ENCODE measurements around the gene CX3CL1. TPM values are rescaled to one million over a fixed set of nuclear protein-coding genes. Genes with fewer than 3 reads are reported as not detected.
"Not testable (repeated sequence)": the region's sequence is repeated elsewhere in the genome, so short reads cannot be mapped to it uniquely, and the experiment has no call there.

The CX3CL1 gene
- total RNA-seq, 1 experiment from 2014 or later = 2.6 TPM

DNA sequence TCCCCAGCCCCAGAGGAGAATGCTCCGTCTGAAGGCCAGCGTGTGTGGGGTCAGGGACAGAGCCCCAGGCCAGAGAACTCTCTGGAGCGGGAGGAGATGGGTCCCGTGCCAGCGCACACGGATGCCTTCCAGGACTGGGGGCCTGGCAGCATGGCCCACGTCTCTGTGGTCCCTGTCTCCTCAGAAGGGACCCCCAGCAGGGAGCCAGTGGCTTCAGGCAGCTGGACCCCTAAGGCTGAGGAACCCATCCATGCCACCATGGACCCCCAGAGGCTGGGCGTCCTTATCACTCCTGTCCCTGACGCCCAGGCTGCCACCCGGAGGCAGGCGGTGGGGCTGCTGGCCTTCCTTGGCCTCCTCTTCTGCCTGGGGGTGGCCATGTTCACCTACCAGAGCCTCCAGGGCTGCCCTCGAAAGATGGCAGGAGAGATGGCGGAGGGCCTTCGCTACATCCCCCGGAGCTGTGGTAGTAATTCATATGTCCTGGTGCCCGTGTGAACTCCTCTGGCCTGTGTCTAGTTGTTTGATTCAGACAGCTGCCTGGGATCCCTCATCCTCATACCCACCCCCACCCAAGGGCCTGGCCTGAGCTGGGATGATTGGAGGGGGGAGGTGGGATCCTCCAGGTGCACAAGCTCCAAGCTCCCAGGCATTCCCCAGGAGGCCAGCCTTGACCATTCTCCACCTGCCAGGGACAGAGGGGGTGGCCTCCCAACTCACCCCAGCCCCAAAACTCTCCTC lies 10.4 kb downstream of the CX3CL1 start:
- DNase-seq (ENCODE audit: low read depth) = no peak

DNA sequence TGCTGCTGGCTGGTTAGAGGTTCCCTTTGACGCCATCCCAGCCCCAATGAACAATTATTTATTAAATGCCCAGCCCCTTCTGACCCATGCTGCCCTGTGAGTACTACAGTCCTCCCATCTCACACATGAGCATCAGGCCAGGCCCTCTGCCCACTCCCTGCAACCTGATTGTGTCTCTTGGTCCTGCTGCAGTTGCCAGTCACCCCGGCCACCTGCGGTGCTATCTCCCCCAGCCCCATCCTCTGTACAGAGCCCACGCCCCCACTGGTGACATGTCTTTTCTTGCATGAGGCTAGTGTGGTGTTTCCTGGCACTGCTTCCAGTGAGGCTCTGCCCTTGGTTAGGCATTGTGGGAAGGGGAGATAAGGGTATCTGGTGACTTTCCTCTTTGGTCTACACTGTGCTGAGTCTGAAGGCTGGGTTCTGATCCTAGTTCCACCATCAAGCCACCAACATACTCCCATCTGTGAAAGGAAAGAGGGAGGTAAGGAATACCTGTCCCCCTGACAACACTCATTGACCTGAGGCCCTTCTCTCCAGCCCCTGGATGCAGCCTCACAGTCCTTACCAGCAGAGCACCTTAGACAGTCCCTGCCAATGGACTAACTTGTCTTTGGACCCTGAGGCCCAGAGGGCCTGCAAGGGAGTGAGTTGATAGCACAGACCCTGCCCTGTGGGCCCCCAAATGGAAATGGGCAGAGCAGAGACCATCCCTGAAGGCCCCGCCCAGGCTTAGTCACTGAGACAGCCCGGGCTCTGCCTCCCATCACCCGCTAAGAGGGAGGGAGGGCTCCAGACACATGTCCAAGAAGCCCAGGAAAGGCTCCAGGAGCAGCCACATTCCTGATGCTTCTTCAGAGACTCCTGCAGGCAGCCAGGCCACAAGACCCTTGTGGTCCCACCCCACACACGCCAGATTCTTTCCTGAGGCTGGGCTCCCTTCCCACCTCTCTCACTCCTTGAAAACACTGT lies 11.3 kb downstream of the CX3CL1 start:
- DNase-seq (ENCODE audit: low read depth) = peak; percentile 49

DNA sequence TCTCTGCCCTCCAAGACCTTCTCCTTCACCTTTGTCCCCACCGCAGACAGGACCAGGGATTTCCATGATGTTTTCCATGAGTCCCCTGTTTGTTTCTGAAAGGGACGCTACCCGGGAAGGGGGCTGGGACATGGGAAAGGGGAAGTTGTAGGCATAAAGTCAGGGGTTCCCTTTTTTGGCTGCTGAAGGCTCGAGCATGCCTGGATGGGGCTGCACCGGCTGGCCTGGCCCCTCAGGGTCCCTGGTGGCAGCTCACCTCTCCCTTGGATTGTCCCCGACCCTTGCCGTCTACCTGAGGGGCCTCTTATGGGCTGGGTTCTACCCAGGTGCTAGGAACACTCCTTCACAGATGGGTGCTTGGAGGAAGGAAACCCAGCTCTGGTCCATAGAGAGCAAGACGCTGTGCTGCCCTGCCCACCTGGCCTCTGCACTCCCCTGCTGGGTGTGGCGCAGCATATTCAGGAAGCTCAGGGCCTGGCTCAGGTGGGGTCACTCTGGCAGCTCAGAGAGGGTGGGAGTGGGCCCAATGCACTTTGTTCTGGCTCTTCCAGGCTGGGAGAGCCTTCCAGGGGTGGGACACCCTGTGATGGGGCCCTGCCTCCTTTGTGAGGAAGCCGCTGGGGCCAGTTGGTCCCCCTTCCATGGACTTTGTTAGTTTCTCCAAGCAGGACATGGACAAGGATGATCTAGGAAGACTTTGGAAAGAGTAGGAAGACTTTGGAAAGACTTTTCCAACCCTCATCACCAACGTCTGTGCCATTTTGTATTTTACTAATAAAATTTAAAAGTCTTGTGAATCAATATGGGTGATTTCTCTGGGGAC lies 12.2 kb downstream of the CX3CL1 start:
- no peak for DNase-seq (ENCODE audit: low read depth)

DNA sequence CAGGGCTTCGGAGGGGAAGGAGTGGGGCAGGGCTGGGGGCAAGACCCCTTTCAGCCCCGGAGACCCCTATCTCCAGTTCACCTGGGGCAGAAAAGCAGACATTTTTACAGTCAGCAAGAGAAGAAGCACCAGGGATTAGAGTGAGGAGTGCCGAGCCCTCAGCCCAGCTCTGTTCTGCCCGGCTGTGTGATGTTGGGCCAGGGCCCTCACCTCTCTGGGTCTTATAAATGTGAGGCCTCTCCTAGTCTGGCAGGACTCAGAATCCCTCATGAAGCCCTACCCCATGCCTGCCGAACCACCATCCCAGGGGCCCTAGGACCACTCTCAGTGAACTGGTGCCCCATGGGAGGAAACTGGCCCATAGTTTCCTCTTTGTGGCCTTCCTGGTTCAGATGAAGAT lies 12.8 kb downstream of the CX3CL1 start:
- DNase-seq (ENCODE audit: low read depth) = no peak

DNA sequence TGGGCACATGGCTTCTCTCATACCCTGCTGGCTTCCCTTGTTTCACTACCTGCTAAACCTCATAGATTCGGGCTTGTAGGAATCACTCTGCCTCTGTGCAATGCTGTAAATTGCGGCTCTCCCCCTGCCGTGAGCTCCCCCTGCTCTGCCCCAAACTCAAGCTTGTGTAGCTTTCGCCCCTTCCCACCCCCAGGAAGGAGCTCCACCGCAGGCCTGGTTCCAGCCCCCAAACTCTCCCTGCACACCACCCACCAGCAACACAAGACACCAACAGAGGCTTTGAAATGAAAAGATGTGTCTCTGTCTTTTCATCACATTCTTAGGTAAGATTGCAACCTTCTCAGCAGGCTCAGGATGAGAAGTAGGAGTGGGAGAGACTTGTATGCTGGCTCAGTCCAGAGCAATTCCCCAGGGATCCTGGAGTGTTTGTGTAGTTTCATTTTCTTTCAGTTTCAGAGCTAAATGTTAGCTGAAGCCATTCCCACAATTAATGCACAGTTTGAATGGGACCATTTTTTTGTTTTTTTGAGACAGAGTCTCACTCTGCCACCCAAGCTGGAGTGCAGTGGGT lies 14.2 kb downstream of the CX3CL1 start:
- DNase-seq (ENCODE audit: low read depth) = peak; percentile 27

DNA sequence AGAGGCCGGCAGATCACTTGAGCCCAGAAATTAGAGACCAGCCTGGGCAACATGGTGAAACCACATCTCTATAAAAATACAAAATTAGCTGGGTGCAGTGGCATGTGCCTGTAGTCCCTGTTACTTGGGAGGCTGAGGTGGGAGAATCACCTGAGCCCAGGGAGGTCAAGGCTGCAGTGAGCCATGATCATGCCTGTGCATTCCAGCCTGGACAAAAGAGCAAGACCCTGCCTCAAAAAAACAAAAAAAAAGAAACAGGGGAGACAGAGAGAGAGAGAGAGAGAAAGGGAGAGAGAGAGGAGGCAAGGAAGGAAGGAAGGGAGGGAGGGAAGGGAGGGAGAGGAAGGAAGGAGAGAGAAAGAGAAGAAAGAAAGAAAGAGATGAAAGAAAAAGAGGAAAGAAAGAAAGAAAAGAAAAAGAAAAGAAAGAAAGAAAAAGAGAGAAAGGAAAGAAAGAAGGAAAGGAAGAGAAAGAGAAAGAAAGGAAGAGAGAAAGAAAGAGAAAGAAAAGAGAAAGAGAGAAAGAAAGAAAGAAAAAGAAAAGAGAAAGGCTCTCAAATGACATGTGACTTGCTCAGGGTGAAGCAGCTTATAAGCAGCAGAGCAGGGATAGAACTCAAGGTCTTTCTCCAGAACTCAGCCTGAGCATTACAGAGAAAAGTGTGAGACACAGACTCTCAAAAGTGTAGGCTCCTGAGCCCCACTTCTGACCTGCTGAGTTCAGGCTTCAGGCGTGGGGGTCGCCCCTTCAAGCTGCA lies 15.5 kb downstream of the CX3CL1 start:
- no peak for DNase-seq (ENCODE audit: low read depth)

DNA sequence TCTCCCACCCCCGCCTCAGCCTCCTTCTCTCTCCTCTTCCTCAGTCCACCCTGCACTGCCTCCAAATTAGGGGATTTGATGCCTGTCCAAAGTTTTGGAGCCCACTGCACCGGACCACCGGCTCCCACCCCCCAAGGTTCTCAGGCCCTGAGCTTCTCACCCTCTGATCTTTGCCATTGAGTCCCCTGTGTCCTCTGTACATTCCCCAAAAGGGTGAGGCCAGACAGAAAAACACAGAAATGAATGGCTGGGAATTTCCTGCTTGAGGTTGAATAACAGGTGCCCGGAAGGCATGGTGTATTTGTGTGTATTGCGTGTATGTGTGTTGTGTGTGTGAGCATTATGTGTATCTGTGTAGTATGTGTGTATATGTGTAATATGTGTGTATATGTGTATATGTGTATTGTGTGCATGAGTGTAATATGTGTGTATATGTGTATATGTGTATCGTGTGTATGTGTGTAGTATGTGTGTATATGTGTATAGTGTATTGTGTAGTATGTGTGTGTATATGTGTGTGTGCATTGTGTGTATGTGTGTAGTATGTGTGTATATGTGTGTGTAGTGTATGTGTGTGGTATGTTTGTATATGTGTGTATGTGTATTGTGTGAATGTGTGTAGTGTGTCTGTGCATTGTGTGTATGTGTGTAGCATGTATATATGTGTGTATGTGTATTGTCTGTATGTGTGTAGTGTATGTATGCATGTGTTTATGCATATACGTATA lies 16.2 kb downstream of the CX3CL1 start:
- DNase-seq (ENCODE audit: low read depth) = no peak

DNA sequence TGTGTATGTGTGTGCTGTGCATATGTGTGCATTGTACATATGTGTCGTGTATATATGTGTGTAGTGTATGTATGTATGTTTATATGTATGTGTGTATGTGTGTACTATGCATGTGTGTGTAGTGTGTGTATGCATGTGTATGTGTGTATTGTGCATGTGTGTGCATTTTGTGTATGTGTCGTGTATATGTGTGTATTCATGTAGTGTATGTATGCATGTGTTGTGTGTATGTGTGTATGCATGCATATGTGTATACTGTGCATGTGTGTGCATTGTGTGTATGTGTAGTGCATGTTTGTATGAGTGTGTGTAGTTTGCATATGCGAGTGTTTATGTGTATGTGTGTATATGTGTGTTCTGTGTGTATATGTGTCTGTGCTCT lies 16.8 kb downstream of the CX3CL1 start:
- DNase-seq (ENCODE audit: low read depth) = no peak

DNA sequence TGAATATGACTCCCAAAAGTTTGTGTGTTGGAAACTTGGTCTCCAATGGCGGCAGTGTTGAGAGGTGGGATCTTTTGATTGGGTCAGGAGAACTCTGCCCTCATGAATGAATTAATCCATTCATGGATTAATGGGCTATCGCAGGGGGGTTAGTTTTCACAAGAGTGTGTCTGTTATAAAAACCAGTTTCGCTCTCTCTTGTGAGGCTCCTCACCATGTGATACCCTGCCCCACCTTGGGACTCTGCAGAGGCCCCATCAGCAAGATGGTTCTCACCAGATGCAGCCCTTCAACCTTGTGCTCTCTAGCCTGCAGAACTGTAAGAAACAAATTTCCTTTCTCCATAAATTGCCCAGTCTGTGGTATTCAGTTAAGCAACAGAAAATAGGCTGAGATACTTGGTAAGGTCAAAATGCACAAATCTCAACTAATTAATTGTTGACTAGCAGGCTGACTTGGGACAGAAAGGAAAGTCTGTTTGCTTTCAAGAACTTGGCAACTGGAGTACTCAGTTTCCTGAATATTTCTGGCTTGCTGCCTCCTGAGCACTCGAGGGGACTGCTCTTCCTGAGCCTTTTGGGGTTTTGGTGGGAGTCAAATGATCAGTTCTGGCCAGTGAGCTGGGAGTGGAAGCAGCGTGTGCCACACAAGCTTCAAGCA lies 18.5 kb downstream of the CX3CL1 start:
- no peak for DNase-seq (ENCODE audit: low read depth)

DNA sequence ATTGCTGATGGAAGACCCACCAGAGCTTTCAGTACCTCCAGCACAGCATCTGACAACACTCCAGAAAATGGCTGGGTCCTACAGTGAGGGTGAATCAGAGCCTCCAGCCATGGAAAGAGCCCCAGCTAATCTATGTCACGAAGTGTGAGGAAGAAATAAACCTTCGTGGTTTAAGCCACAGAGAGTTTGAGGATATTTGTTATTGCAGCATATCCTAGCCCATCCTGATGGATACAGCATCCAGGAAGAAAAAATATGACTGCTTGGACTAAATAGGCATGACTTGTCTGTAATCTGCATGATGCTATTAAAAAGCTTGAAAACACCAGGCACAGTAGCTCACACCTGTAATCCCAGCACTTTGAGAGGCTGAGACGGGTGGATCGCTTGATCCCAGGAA lies 19.0 kb downstream of the CX3CL1 start:
- no peak for DNase-seq (ENCODE audit: low read depth)

DNA sequence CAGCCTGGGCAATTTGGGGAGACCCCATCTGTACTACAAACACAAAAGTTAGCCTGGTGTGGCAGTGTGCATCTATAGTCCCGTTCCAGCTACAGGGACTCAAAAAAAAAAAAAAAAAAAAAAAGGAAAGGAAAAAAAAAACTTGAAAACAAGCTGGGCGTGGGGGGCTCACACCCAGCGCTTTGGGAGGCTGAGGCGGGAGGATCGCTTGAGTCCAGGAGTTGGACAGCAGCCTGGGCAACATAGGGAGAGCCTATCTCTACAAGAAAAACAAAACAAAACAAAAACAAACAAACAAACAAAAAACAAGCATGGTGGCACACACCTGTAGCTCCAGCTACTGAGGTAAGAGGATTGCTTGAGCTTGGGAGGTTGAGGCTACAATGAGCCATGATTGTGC lies 19.4 kb downstream of the CX3CL1 start:
- DNase-seq (ENCODE audit: low read depth) = no peak

DNA sequence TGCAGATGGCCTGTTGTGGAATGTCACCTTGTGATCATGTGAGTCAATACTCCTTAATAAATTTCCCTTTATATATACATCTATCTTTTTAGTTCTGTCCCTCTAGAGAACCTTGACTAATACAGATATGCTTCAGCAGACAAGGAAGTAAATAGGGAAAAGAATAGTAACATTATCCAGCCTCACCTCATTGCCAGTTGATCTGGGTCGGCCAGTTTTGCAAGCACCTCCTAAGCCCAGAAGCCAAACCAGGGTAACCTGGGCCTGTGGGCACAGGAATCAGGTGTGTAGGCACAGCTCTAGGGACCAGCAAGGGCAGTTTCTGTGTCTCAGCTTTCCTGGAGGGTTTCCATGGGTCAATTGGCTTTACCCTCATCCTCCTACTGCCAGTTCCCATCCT lies 20.4 kb downstream of the CX3CL1 start:
- DNase-seq (ENCODE audit: low read depth) = no peak

DNA sequence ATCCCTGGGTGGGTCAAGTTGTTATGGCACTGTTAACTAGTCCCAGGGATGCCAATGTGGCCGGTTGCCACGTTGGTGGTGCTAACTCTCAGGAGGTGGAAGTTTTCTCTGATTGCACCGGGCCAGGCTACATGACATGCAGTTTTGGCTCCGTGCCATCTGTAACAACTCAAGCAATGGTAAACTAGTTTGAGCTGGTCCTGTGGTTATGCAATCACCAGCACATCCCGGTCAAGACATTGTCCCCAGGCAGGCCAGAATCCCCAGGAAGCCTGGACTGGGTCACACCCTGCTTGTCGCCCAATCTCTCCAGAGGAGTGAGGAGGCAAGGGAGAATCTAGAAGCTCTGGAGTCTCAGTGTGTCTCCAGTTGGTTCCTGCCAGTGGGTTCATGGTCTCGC lies 22.2 kb downstream of the CX3CL1 start:
- DNase-seq (ENCODE audit: low read depth) = no peak

DNA sequence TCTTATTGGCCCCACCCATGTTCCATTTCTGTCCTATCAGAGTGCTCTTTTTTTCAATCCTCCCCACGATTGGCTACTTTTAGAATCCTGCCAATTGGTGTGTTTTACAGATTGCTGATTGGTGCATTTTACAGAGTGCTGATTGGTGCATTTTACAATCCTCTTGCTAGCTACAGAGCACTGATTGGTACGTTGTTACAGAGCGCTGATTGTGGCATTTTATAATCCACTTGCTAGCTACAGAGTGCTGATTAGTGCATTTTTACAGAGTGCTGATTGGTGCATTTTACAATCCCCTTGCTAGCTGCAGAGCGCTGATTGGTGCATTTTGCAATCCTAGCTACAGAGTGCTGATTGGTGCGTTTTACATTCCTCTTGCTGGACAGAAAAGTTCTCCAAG lies 22.7 kb downstream of the CX3CL1 start:
- DNase-seq (ENCODE audit: low read depth) = no peak

DNA sequence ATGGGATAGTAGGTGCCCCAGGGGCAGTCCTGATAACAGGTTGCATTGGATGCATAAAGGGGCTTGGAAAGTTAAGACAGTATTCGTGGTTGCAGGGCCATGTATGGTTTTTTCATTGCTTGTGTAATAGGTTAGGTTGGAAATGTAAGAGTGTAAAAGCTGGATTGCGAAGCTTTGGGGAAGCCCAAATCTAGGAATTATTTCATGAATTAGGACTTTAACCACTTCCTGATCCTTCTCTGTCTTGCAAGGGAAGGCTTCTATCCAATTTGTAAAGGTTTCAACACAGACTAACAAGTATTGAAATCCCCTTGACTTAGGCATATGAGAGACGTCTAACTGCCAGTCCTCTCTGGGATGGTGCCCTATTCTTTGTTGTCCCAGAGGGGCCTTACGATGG lies 24.5 kb downstream of the CX3CL1 start:
- DNase-seq (ENCODE audit: low read depth) = no peak

DNA sequence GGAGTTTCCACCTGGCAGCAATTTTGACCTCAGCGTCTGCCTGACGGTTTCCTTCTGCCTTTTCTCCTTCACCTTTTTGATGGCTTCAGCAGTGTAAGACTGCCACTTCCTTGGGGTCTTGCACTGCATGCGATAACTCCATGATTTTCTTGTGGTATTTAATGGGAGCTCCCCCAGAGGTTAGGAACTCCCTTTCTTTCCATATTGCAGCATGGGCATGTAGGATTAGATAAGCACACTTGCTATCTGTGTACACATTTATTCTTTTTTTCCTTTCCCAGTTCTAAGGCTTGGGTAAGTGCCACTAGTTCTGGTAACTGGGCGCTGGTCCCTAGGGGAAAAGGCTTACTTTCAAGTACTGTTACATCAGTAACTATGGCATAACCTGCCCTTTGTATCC lies 25.2 kb downstream of the CX3CL1 start:
- not testable (repeated sequence) for DNase-seq (ENCODE audit: low read depth)

DNA sequence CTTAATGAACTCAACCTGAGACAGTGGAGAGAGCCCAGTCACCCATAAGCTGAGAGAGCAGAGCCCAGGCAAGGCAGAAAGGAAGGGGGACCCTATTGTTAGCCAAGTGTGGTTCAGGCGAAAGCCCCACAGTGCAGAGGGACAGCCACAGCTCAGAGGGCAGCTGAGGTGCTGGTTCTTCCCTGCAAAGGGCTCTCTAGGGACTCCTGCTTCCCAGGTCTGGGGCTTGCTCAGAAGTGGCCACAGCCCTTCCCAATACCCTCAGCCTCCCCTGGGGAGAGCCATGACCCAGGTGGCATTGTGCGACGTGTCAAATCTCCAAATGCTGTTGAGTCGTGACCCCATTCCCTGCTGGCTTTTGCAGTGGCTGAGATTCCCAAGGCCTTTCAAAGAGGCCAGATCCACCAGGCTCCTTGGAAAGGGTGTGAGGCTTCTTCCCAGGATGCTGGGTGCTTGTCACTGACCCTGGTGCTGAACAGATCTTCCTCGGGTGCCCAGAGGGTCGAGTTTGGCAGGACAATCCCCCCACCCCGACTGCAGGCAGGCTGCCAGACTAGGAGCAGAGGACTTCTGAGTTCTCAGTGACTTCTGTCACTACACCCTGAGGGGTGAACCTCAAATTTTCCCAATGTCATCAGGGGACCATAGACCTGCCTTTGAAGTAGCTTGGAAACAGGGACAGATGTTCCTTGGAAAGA lies 29.8 kb downstream of the CX3CL1 start:
- DNase-seq (ENCODE audit: low read depth) = no peak

DNA sequence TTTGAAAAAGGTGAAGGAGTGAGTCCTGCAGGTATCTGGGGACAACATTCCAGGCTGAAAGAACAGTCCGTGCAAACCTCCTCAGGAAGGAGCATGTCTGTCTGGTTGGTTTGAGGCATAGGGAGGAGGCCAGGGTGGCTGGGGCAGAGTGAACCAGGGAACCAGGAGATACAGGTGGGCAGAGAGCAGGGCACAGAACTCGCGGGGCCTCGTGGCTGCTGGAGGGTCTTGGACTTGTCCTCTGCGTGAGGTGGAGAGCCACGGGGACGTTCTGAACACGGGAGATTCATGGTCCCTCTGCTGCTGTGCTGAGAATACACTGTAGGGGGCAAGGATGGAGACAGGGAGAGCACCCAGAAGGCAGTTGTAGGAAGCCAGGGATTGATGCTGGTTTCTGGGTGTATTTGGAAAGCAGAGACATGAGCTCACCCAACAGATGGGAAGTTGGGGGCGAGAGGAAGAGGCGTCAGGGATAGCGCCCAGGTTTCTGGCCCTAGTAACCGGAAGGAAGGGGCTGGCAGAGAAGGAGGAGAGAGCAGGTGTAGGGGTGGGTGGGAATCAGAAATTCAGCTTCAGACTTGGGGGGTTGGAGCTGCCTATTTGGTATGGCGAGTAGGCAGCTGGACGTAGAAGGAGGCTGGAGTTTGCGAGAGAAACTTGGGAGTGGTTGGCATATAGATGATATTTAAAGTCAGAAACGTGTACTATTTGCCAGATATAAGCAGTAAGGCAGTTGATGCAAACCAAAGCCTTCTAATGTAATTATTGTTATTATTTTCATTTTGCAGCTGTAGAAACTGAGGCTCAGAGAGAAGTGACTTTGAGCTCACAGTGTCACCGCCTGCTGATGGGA lies 31.9 kb downstream of the CX3CL1 start, which contains the start of gene CCL17:
CCL17 (plus strand) TSS at position 803 of the 853 bp plus-strand sequence. CDS start 9,166 bp downstream, outside the sequence.
- DNase-seq (ENCODE audit: low read depth) = no peak
